ENCODE results near the gene DDX31.

DDX31 gene

DNA sequence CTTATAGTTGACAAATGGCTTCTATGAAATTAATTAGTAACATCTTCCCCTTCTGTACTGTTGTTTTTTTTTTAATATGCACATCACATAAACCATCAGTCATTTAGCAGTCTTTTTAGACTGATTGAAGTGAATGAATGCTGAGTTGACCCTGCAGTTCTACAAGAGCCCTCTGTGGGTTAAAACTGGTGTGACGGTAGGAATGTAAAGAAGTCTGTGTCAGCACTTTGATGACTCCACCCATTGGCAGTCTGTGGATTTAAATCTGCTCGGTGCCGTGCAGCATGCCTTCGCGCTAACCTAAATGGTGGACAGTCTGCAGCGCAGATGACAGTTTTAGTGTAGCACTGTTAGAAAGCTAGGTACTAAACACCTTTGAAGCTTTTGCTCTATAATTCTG is 3.6 kb upstream of the DDX31 start:
- no peak for DNase-seq (ENCODE audit: low spot score)

DNA sequence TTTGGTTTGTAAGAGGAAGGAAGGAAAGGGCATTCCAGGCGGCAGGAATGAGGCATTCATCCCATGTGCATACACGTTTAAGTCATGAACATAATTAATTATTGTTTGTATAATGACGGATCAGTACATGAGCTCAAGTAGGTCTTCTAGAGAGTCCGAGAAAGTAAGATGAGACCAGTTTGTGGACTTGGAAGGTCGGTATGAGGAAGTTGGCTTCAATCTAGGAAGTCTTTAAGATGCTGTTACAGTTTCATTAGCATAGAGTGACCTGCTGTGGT is 2.6 kb upstream of the DDX31 start:
- no peak for DNase-seq (ENCODE audit: low spot score)

DNA sequence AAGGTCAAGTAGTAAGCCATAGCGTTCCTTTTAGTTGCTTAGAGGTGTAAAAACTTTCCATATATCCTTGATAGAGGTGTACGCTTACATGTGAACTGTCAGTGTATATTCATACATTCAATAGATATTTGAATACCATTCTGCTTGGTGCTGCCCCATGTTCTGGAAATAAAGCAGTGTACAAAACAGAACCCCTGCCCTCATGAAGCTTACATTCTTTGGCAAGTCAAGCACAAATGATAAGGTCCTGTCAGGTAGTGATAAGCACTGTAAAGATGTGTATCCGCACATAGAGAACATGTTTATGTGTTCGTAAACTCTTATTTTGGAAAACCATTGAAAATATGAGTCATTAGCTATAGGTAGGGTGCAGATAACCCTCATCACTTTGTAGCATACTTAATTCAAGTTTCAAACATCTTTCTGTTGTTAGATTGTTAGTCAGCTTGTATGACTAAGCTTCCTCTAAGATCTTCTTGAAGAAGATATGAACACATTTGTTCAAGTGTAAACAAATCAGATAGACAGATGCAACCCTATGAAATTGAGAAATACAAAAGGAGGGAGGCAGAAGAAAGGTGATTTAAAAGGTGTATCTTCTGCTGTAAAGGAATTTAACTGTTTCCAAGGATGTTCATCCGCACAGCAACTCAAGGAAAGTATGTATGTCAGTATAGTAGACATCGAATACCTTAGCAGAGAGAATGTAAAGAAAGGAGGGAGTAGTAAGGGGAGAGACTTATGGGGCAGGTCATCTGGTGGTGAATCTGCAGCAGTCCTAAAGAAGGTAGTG is 2.0 kb upstream of the DDX31 start:
- DNase-seq (ENCODE audit: low spot score), result no peak

DNA sequence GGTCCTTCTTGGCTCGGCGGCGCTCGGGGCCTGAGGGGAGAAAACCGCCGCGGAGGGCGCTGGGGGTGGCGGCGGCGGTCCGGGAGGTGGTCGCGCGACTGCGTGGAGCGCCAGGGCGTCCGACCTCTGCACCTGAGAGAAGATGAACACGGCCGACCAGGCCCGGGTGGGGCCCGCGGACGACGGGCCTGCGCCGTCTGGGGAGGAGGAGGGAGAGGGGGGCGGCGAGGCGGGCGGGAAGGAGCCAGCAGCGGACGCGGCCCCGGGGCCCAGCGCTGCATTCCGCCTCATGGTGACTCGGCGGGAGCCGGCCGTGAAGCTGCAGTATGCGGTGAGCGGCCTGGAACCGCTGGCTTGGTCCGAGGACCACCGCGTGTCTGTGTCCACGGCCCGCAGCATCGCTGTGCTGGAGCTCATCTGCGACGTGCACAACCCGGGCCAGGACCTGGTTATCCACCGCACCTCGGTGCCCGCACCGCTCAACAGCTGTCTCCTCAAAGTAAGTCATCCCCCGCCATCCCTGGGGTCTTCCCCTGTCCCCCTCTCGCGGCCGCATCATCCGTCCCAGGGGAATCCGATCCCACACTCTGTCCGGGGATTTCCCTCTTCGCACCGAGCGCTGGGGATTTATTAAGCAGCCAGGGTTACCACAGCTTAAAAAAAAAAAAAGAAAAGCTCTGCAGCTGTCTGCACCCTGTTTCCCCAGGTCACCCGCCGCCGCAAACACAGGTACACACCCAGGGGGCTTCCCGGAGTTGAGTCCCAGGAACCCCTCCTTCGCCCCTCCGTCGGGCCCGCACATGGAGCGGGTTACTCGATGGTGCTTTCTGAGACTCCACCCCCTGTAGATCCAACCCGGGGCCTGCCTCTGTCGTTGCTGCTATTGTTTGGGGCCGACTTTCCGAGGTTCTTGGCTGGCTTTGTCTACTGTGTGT is 941 bp upstream of the DDX31 start, which contains the start of gene GTF3C4:
TSS of gene GTF3C4 (plus strand) at position 8 of the 935 bp plus-strand sequence. CDS start at position 143, 135 bp downstream.
- peak; percentile 45 for DNase-seq (ENCODE audit: low spot score)

DNA sequence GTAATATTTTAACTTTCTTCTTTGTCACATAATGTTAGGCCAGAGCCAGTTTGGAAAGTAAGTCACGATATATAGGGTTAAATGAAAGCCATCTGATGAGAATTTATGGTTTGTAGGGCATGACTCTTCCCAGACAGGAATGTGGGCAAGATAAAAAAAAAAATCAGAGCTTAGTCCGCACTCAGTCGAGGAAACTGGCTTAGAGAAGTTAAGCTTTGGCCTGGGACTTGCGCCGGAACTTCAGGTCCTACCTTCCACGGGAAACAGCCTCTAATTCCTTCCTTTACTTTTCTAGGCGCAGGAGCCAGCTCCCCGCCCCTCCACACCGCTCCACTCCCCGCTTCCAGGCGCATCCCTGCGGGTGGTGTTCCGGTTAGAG is 475 bp downstream of the DDX31 start:
- DNase-seq (ENCODE audit: low spot score), result no peak

- no peak for DNase-seq (ENCODE audit: low spot score)
Measured at GRCh38 chr9:132663851-132664250, 5.9 kb downstream of the DDX31 start.

GRCh38 chr9:132663117-132663516 is 6.7 kb downstream of the DDX31 start:
- no peak for DNase-seq (ENCODE audit: low spot score)

GRCh38 chr9:132662152-132662945 is 7.4 kb downstream of the DDX31 start:
- no peak for DNase-seq (ENCODE audit: low spot score)

GRCh38 chr9:132656299-132656698 is 13.5 kb downstream of the DDX31 start:
- DNase-seq (ENCODE audit: low spot score), result no peak

GRCh38 chr9:132651259-132651658 is 18.5 kb downstream of the DDX31 start:
- DNase-seq (ENCODE audit: low spot score), result no peak

DNA sequence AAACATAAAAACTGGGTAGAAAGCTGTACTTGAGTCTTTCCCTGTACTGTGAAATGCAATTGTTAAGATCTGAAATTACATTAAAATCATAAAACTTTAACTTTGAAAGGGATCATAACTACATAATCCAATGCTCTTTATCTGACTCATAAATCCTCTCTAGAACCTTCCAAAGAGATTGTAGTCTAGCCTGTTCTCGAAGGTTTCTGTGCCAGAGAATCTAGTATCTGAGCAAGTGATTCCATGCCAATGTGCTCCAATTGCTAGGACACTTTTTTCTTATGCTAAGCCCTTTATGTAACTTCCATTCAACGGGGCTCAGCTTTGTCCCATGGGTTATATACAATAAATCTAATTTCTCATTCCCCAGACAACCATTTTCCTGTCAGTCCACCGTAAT is 21.1 kb downstream of the DDX31 start:
- DNase-seq (ENCODE audit: low spot score), result no peak

GRCh38 chr9:132648283-132648682 is 21.5 kb downstream of the DDX31 start:
- DNase-seq (ENCODE audit: low spot score), result no peak

DNA sequence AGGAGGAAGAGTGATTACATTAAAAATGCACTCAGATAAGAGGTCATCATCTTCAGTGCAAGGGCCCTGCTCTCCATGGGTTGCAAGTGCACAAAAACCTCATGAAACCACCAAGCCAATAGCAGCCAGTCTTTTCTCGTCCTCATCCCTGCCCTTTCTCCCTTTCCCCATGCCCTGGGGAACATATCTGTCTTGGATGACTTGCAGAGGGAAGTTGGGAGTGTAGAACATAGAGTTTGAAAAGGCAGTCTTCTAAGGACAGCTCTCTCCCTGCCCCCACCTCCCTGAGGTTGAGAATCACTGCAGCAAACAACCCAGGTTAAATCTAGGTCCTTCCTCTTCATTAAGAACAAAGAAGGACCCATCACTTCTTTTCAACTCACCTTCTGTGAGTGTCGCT is 22.0 kb downstream of the DDX31 start:
- DNase-seq (ENCODE audit: low spot score), result no peak

DNA sequence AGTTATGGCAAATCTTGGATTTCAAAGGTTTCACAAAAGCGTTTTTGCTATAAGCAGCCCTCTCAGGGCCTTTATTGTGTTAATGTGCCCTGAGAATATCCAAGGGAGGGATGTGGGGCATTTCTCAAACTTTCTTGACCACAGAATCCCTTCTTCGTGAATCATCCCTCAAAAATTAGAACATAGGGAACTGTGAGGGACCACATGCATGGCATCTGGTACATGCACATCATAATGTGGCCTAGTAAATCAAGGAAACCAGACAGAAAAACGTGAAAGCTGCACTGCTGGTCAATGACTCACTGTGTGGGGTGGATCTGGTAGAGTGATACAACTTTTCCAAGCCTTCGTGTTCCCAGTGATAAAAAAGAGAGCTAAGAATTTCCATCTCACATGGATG is 22.4 kb downstream of the DDX31 start:
- DNase-seq (ENCODE audit: low spot score), result no peak

DNA sequence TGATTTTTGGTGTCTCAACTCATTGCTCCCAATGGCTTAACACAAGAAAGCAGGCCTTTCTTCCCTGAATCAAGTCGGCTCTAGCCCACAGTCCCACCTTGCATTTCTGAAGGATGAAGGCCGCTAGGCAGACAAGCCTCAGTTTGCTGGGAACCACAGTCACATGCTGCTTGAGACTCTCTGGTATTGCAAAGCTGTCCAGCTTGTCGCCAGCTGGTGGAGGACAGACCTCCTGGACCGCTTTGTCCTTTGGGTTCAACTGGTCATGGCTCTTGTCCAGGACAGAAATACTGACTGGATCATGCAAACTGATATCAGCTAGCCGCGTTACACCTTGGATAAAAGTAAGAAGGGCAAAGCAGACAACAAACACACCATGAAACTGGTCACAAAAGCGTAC is 23.1 kb downstream of the DDX31 start:
- DNase-seq (ENCODE audit: low spot score), result no peak

GRCh38 chr9:132645711-132646110 is 24.1 kb downstream of the DDX31 start:
- no peak for DNase-seq (ENCODE audit: low spot score)

- DNase-seq (ENCODE audit: low spot score), result no peak
Measured at GRCh38 chr9:132645306-132645705, 24.5 kb downstream of the DDX31 start.

- DNase-seq (ENCODE audit: low spot score), result no peak
Measured at GRCh38 chr9:132644251-132644650, 25.5 kb downstream of the DDX31 start.

DNA sequence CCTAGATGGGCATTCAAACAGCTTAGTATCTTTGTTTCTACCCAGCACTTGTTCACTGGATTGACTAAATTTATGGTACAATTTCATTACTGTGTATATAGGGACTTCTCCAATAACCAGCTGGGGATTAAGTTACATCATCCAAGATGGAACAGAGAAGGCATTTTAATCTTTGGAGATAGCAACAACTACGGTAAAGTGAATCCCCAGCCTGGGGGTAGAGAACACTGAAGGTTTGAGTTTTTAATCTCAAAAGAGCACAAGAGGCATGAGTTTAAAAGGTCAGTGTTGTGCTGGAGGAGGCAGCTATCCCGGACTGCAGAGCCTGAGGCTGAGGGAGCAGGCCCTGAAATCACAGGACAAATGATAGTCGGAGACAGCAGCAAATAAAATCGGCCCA is 28.6 kb downstream of the DDX31 start:
- no peak for DNase-seq (ENCODE audit: low spot score)

GRCh38 chr9:132639322-132639721 is 30.5 kb downstream of the DDX31 start:
- no peak for DNase-seq (ENCODE audit: low spot score)

GRCh38 chr9:132638240-132638639 is 31.5 kb downstream of the DDX31 start:
- no peak for DNase-seq (ENCODE audit: low spot score)

GRCh38 chr9:132637801-132638200 is 32.0 kb downstream of the DDX31 start:
- no peak for DNase-seq (ENCODE audit: low spot score)
